ENCODE measurements around the gene PDE11A. TPM values are rescaled to one million over a fixed set of nuclear protein-coding genes. Genes with fewer than 3 reads are reported as not detected.

Gene PDE11A
- total and polyA plus RNA-seq, 2 experiments from 2014 or later: 0.08 to 0.73 TPM

GRCh38 chr2:177872286-177872685 is 200.3 kb downstream of the PDE11A start:
- no peaks in the 10 kb centered on the region for H3K4me1 ChIP-seq (ENCODE audit: insufficient read depth)
- no peak overlapping the region for H2AFZ ChIP-seq
- no peak overlapping the region for H3K4me2 ChIP-seq
- no peaks in the 10 kb centered on the region for H3K79me2 ChIP-seq (replicated peaks; ENCODE audit: insufficient read depth)
- no peak for ATAC-seq
- H3K36me3 Mint-ChIP-seq (ENCODE audit: low read depth): no peaks in the 10 kb centered on the region
- no peak overlapping the region for H3K4me3 Mint-ChIP-seq
- no peaks in the 10 kb centered on the region for H3K9me2 ChIP-seq (ENCODE audit: insufficient read depth)
- no peaks in the 10 kb centered on the region for H4K20me1 ChIP-seq (replicated peaks; ENCODE audit: insufficient read depth)
- H3K27ac Mint-ChIP-seq: no peak overlapping the region
- H3K27me3 ChIP-seq (ENCODE audit: insufficient read depth): no peaks in the 10 kb centered on the region
- TF ChIP-seq, protein P1, sequence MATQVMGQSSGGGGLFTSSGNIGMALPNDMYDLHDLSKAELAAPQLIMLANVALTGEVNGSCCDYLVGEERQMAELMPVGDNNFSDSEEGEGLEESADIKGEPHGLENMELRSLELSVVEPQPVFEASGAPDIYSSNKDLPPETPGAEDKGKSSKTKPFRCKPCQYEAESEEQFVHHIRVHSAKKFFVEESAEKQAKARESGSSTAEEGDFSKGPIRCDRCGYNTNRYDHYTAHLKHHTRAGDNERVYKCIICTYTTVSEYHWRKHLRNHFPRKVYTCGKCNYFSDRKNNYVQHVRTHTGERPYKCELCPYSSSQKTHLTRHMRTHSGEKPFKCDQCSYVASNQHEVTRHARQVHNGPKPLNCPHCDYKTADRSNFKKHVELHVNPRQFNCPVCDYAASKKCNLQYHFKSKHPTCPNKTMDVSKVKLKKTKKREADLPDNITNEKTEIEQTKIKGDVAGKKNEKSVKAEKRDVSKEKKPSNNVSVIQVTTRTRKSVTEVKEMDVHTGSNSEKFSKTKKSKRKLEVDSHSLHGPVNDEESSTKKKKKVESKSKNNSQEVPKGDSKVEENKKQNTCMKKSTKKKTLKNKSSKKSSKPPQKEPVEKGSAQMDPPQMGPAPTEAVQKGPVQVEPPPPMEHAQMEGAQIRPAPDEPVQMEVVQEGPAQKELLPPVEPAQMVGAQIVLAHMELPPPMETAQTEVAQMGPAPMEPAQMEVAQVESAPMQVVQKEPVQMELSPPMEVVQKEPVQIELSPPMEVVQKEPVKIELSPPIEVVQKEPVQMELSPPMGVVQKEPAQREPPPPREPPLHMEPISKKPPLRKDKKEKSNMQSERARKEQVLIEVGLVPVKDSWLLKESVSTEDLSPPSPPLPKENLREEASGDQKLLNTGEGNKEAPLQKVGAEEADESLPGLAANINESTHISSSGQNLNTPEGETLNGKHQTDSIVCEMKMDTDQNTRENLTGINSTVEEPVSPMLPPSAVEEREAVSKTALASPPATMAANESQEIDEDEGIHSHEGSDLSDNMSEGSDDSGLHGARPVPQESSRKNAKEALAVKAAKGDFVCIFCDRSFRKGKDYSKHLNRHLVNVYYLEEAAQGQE (IDR thresholded peaks at IDR 0.05; ENCODE audit: unreplicated experiment): no peak
- TF ChIP-seq STAT1 (IDR thresholded peaks at IDR 0.05; ENCODE audit: unreplicated experiment) (no peak), ZNF331 (CRISPR knock-in tag; IDR thresholded peaks at IDR 0.05; ENCODE audit: low read depth) (no peak), ZNF114 (CRISPR knock-in tag; IDR thresholded peaks at IDR 0.05) (no peak), POLR2AphosphoS5 (IDR thresholded peaks at IDR 0.05; ENCODE audit: low read depth) (no peak), JUNB (IDR thresholded peaks at IDR 0.05; ENCODE audit: unreplicated experiment) (no peak), EZH2phosphoT487 (IDR thresholded peaks at IDR 0.05; ENCODE audit: unreplicated experiment) (no peak), EZH2 (IDR thresholded peaks at IDR 0.05; ENCODE audit: low read depth, unreplicated experiment) (no peak), CREB1 (CRISPR knock-in tag; IDR thresholded peaks at IDR 0.05; ENCODE audit: low read depth) (no peak)
- TF ChIP-seq, protein P2, sequence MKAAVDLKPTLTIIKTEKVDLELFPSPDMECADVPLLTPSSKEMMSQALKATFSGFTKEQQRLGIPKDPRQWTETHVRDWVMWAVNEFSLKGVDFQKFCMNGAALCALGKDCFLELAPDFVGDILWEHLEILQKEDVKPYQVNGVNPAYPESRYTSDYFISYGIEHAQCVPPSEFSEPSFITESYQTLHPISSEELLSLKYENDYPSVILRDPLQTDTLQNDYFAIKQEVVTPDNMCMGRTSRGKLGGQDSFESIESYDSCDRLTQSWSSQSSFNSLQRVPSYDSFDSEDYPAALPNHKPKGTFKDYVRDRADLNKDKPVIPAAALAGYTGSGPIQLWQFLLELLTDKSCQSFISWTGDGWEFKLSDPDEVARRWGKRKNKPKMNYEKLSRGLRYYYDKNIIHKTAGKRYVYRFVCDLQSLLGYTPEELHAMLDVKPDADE (IDR thresholded peaks at IDR 0.05): no peak
- TF ChIP-seq, protein P3, sequence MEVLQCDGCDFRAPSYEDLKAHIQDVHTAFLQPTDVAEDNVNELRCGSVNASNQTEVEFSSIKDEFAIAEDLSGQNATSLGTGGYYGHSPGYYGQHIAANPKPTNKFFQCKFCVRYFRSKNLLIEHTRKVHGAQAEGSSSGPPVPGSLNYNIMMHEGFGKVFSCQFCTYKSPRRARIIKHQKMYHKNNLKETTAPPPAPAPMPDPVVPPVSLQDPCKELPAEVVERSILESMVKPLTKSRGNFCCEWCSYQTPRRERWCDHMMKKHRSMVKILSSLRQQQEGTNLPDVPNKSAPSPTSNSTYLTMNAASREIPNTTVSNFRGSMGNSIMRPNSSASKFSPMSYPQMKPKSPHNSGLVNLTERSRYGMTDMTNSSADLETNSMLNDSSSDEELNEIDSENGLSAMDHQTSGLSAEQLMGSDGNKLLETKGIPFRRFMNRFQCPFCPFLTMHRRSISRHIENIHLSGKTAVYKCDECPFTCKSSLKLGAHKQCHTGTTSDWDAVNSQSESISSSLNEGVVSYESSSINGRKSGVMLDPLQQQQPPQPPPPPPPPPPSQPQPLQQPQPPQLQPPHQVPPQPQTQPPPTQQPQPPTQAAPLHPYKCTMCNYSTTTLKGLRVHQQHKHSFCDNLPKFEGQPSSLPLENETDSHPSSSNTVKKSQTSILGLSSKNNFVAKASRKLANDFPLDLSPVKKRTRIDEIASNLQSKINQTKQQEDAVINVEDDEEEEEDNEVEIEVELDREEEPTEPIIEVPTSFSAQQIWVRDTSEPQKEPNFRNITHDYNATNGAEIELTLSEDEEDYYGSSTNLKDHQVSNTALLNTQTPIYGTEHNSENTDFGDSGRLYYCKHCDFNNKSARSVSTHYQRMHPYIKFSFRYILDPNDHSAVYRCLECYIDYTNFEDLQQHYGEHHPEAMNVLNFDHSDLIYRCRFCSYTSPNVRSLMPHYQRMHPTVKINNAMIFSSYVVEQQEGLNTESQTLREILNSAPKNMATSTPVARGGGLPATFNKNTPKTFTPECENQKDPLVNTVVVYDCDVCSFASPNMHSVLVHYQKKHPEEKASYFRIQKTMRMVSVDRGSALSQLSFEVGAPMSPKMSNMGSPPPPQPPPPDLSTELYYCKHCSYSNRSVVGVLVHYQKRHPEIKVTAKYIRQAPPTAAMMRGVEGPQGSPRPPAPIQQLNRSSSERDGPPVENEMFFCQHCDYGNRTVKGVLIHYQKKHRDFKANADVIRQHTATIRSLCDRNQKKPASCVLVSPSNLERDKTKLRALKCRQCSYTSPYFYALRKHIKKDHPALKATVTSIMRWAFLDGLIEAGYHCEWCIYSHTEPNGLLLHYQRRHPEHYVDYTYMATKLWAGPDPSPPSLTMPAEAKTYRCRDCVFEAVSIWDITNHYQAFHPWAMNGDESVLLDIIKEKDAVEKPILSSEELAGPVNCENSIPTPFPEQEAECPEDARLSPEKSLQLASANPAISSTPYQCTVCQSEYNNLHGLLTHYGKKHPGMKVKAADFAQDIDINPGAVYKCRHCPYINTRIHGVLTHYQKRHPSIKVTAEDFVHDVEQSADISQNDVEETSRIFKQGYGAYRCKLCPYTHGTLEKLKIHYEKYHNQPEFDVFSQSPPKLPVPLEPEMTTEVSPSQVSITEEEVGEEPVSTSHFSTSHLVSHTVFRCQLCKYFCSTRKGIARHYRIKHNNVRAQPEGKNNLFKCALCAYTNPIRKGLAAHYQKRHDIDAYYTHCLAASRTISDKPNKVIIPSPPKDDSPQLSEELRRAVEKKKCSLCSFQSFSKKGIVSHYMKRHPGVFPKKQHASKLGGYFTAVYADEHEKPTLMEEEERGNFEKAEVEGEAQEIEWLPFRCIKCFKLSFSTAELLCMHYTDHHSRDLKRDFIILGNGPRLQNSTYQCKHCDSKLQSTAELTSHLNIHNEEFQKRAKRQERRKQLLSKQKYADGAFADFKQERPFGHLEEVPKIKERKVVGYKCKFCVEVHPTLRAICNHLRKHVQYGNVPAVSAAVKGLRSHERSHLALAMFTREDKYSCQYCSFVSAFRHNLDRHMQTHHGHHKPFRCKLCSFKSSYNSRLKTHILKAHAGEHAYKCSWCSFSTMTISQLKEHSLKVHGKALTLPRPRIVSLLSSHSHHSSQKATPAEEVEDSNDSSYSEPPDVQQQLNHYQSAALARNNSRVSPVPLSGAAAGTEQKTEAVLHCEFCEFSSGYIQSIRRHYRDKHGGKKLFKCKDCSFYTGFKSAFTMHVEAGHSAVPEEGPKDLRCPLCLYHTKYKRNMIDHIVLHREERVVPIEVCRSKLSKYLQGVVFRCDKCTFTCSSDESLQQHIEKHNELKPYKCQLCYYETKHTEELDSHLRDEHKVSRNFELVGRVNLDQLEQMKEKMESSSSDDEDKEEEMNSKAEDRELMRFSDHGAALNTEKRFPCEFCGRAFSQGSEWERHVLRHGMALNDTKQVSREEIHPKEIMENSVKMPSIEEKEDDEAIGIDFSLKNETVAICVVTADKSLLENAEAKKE (CRISPR knock-in tag; IDR thresholded peaks at IDR 0.05): no peak
- H3K27me3 Mint-ChIP-seq (ENCODE audit: insufficient read depth, low read depth, poor library complexity): no peaks in the 10 kb centered on the region
- DNase-seq (ENCODE audit: low spot score): no peak
- H3F3A ChIP-seq (replicated peaks; ENCODE audit: low read depth): no peaks in the 10 kb centered on the region
- no peaks in the 10 kb centered on the region for H3K9me3 Mint-ChIP-seq
- H3K4me1 Mint-ChIP-seq: no peaks in the 10 kb centered on the region
- no peaks in the 10 kb centered on the region for H3K36me3 ChIP-seq (ENCODE audit: insufficient read depth)
- no peak overlapping the region for H3K4me3 ChIP-seq
- no peak overlapping the region for H3K27ac ChIP-seq (ENCODE audit: low read depth)
